Mucosa of stomach (tissue), 1 donor: ENCODE results near the gene CASP6.
"Not testable (repeated sequence)": the region's sequence is repeated elsewhere in the genome, so short reads cannot be mapped to it uniquely, and the experiment has no call there.

Source experiments
- H3K27me3 ChIP-seq: one replicate; pipeline ENCODE4 v1.7.0; 2013; ENCODE audit warnings: mild to moderate bottlenecking, low read length; ENCODE audit not compliant: control insufficient read depth, insufficient read depth
- H3K36me3 ChIP-seq: one replicate; pipeline ENCODE4 v1.7.0; 2013; ENCODE audit warnings: low read length; ENCODE audit not compliant: control insufficient read depth, insufficient read depth
- H3K4me1 ChIP-seq: one replicate; pipeline ENCODE4 v1.7.0; 2013; ENCODE audit warnings: mild to moderate bottlenecking, low read length; ENCODE audit not compliant: control insufficient read depth, insufficient read depth
- H3K4me3 ChIP-seq: one replicate; pipeline ENCODE4 v1.7.0; 2013; ENCODE audit warnings: low read length
- H3K9ac ChIP-seq: one replicate; pipeline ENCODE4 v1.7.0; 2013; ENCODE audit warnings: mild to moderate bottlenecking, low read length, moderate library complexity
- H3K9me3 ChIP-seq: one replicate; pipeline ENCODE4 v1.7.0; 2013; ENCODE audit warnings: mild to moderate bottlenecking, low read length, moderate library complexity; ENCODE audit not compliant: control insufficient read depth
- donor health status: Pancreatic carcinoma.

Gene CASP6

DNA sequence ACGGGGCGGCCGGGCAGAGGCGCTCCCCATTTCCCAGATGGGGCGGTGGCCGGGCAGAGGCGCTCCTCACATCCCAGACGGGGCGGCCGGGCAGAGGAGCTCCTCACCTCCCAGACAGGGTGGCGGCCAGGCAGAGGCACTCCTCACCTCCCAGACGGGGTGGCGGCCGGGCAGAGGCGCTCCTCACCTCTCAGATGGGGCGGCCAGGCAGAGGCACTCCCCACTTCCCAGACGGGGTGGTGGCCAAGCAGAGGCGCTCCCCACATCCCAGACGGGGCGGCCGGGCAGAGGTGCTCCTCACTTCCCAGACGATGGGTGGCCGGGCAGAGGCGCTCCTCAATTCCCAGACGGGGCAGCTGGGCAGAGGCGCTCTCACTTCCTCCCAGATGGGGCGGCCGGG lies 24.8 kb downstream of the CASP6 start:
- not testable (repeated sequence) for H3K27me3 ChIP-seq, H3K4me3 ChIP-seq, H3K4me1 ChIP-seq, H3K9me3 ChIP-seq, H3K36me3 ChIP-seq, H3K9ac ChIP-seq

DNA sequence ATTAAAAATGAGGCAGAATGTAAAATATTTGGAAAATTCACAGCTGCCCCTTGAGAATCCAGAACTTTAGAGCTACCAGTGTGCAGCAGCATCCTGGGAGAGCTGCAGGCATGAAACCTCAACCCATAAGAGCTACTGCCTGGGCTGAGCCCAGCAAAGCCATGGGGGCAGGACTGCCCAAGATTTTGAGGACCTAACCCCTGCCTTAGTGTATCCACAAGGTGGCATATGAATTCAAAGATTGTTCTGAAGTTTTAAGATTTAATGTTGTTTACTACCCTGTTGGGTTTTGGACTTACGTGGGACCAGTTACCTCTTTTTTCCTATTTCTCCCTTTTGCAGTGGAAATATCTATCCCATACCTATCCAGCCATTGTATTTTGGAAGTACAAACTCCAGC lies 26.4 kb downstream of the CASP6 start:
- Histone ChIP-seq H3K4me1 (no peaks in the 10 kb centered on the region), H3K27me3 (no peaks in the 10 kb centered on the region), H3K36me3 (no peaks in the 10 kb centered on the region), H3K9me3 (no peaks in the 10 kb centered on the region), H3K4me3 (no peak overlapping the region), H3K9ac (no peak overlapping the region)

GRCh38 chr4:109675843-109676242 lies 27.4 kb downstream of the CASP6 start:
- H3K4me3 ChIP-seq, result no peak overlapping the region
- no peaks in the 10 kb centered on the region for H3K9me3 ChIP-seq
- no peaks in the 10 kb centered on the region for H3K36me3 ChIP-seq
- H3K4me1 ChIP-seq, result no peaks in the 10 kb centered on the region
- no peaks in the 10 kb centered on the region for H3K27me3 ChIP-seq
- H3K9ac ChIP-seq, result no peak overlapping the region

DNA sequence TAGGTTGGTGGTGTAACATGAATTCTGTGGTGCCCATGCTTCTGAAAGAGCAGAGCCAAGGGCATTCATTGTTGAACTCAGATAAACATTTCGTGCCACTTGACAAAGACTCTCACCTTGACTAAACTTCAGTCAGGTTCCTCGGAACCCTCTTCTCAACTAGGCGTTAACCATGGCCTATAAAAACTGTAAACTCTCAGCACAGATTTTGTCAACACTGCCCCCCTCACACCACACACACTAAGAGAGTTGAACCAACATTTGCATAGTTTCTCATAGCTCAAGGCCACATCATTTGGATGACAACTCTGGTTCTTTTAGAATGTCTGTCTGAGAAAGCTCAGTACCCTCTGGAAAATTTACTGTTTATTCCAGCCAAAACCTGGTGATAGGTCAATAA lies 28.1 kb downstream of the CASP6 start:
- H3K4me3 ChIP-seq, result no peak overlapping the region
- H3K9me3 ChIP-seq, result no peaks in the 10 kb centered on the region
- no peaks in the 10 kb centered on the region for H3K36me3 ChIP-seq
- H3K9ac ChIP-seq, result no peak overlapping the region
- H3K4me1 ChIP-seq, result no peaks in the 10 kb centered on the region
- H3K27me3 ChIP-seq, result no peaks in the 10 kb centered on the region

GRCh38 chr4:109673303-109673702 lies 29.9 kb downstream of the CASP6 start:
- Histone ChIP-seq H3K9ac (no peak overlapping the region), H3K4me3 (no peak overlapping the region), H3K9me3 (no peaks in the 10 kb centered on the region), H3K27me3 (no peaks in the 10 kb centered on the region), H3K4me1 (no peaks in the 10 kb centered on the region), H3K36me3 (no peaks in the 10 kb centered on the region)

GRCh38 chr4:109672169-109672930 lies 30.9 kb downstream of the CASP6 start:
- Histone ChIP-seq H3K9me3 (no peaks in the 10 kb centered on the region), H3K27me3 (no peaks in the 10 kb centered on the region), H3K4me1 (no peaks in the 10 kb centered on the region)

GRCh38 chr4:109671350-109671749 lies 31.9 kb downstream of the CASP6 start:
- no peak overlapping the region for H3K4me3 ChIP-seq
- H3K27me3 ChIP-seq, result no peaks in the 10 kb centered on the region
- H3K9me3 ChIP-seq, result no peaks in the 10 kb centered on the region
- H3K4me1 ChIP-seq, result no peaks in the 10 kb centered on the region
- no peaks in the 10 kb centered on the region for H3K36me3 ChIP-seq
- H3K9ac ChIP-seq, result no peak overlapping the region

More at GRCh38 chr4:109672169-109672930, 30.9 kb downstream of the CASP6 start:
- Histone ChIP-seq H3K36me3 (no peaks in the 10 kb centered on the region), H3K9ac (no peak overlapping the region), H3K4me3 (no peak overlapping the region)

DNA sequence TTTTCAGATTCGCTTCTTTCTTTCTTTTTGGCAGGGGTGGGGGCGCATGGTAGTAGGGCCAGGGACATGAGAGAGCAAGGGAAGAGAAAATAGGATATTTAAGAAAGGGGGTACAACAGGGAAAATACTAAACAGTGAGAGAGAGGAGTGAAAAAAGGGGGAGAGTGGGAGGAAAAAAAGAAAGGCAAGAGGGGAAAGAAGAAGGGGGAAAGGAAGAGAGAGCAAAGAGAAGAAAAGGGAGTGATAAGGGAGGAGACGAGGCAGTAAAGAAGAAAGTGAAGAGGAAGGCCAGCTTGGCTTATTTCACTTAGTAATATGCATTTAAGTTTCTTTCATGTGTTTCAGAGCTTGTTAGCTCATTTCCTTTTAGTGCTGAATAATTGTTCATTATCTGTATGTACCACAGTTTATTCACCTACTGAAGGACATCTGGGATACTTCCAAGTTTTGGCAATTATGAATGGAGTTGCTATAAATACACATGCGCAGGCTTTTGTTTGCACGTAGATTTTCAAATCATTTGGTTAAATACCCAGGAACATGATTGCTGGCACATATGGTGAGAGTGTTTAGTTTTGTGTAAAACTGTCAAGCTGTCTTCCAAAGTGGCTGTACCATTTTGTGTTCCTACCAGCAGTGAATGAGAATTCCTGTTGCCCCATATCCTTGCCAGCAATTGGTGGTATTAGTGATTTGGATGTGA lies 37.3 kb downstream of the CASP6 start:
- no peaks in the 10 kb centered on the region for H3K4me1 ChIP-seq
- H3K9ac ChIP-seq, result no peak overlapping the region
- no peaks in the 10 kb centered on the region for H3K9me3 ChIP-seq
- no peaks in the 10 kb centered on the region for H3K36me3 ChIP-seq
- no peaks in the 10 kb centered on the region for H3K27me3 ChIP-seq
- no peak overlapping the region for H3K4me3 ChIP-seq

DNA sequence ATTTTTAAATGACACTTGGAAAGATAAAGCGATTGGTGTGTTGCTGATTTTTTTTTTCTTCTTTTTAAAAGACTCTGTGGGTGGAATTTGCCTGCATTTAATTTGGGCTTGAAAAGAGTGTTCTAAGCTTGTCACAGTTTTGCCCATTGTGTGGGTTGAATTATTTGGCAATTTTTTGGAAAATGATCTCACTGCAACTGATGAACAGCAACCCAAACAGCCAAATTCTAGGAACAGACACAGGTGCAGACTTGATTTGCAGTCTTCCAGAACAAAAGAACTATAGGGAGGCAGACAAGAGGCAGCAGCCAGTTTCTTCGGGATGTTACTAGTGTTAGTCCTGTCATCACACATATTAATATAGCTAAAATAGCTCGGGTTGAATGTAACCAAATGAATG lies 40.5 kb downstream of the CASP6 start:
- Histone ChIP-seq H3K9ac (no peak overlapping the region), H3K4me3 (no peak overlapping the region), H3K9me3 (no peaks in the 10 kb centered on the region), H3K4me1 (no peaks in the 10 kb centered on the region), H3K27me3 (no peaks in the 10 kb centered on the region), H3K36me3 (no peaks in the 10 kb centered on the region)

GRCh38 chr4:109662116-109662515 lies 41.1 kb downstream of the CASP6 start:
- no peak overlapping the region for H3K4me3 ChIP-seq
- H3K27me3 ChIP-seq, result no peaks in the 10 kb centered on the region
- no peaks in the 10 kb centered on the region for H3K4me1 ChIP-seq
- H3K9ac ChIP-seq, result no peak overlapping the region
- H3K36me3 ChIP-seq, result no peaks in the 10 kb centered on the region
- no peaks in the 10 kb centered on the region for H3K9me3 ChIP-seq

GRCh38 chr4:109658871-109659410 lies 44.3 kb downstream of the CASP6 start:
- H3K27me3 ChIP-seq, result no peaks in the 10 kb centered on the region
- no peak overlapping the region for H3K4me3 ChIP-seq
- H3K9me3 ChIP-seq, result no peaks in the 10 kb centered on the region
- no peak overlapping the region for H3K9ac ChIP-seq
- no peaks in the 10 kb centered on the region for H3K4me1 ChIP-seq
- H3K36me3 ChIP-seq, result no peaks in the 10 kb centered on the region

- no peak overlapping the region for H3K4me3 ChIP-seq
- no peaks in the 10 kb centered on the region for H3K9me3 ChIP-seq
- H3K4me1 ChIP-seq, result no peaks in the 10 kb centered on the region
- H3K9ac ChIP-seq, result no peak overlapping the region
- H3K36me3 ChIP-seq, result no peaks in the 10 kb centered on the region
- H3K27me3 ChIP-seq, result no peaks in the 10 kb centered on the region
Measured at GRCh38 chr4:109657854-109658418, 45.3 kb downstream of the CASP6 start.
